Activated CD8-positive, alpha-beta memory T cell treated with anti-CD3 and anti-CD28 coated beads for 4 hours (primary cell): ENCODE measurements around the gene CKLF.
"Not testable (repeated sequence)": the region's sequence is repeated elsewhere in the genome, so short reads cannot be mapped to it uniquely, and the experiment has no call there.

Experiments
- DNase-seq, 2 donors: peaks; one replicate each; pipeline ENCODE4 v3.0.0-alpha.2; 2020; ENCODE audit warnings: low read depth in 2 of 2

The CKLF gene

DNA sequence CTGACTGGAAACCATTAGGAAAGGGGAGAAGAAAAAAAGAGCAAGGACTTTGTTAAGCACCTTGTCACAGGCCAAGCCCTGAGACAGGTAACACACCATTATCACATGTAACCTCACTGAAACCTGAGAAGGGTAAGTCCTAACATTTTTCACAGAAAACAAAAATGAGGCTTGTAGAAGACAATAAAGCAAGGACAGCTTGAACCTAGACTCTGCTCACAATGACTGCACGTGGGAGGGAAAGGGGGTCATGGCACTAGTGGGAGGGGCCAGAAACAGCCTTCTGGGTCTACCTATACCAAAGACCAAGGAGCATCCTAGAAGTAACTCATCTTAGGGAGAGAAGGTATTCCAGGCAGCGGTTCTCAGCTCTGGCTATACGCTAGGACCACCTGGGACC, 10.0 kb upstream of the CKLF start:
- no peak for DNase-seq

DNA sequence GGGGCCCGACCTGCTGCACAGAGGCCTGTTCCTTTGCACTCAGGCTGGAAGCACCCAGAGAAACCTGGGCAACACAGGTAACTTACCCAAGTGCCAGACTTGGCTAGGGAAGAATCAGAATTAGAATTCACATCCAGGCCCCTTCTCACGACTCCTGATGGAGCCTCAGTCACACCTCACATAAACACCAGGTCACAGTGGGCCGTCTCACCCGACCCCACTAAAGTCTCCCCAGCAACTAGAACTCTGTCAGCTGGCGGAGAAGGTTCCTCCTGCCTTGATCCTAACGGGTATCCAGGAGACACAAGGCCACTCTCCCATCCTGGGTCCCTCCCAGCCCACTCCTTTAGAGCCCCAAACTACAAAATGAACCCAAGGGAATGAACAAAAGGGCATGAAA, 8.8 kb upstream of the CKLF start:
- no peak for DNase-seq

DNA sequence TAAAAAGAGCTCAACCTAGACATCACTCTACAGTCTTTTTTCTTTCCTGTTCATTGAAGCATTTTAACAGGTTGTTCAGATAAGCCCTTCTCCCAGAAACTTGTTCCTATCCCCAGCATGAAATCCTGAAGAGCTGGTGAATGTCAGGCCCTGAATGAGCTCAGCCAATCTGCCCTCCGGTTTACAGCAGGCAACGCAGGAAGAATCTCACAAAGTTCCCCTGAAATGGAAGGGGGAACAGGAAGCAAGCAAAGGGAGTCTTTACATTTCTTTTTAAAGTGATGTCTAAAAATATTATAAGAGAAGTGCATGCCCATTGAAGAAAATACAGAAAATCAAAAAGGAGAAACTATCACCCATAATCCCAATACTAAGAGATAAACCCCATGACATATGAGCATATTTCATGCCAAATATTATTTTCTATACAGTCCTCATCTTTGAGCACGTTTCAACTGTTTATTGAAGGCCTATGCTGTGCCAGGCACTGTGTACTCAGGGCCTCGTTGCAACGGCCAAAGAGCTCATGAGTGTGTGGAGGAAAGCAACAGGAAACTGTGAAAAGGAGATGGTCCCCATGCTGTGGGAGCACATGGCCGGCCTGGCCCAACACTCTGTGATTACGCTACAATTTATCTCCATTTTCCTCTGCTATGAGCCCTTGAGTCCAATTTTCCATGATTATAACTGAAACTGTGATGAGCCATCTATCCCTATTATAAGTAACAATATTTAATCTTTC, 8.2 kb upstream of the CKLF start:
- DNase-seq: no peak

DNA sequence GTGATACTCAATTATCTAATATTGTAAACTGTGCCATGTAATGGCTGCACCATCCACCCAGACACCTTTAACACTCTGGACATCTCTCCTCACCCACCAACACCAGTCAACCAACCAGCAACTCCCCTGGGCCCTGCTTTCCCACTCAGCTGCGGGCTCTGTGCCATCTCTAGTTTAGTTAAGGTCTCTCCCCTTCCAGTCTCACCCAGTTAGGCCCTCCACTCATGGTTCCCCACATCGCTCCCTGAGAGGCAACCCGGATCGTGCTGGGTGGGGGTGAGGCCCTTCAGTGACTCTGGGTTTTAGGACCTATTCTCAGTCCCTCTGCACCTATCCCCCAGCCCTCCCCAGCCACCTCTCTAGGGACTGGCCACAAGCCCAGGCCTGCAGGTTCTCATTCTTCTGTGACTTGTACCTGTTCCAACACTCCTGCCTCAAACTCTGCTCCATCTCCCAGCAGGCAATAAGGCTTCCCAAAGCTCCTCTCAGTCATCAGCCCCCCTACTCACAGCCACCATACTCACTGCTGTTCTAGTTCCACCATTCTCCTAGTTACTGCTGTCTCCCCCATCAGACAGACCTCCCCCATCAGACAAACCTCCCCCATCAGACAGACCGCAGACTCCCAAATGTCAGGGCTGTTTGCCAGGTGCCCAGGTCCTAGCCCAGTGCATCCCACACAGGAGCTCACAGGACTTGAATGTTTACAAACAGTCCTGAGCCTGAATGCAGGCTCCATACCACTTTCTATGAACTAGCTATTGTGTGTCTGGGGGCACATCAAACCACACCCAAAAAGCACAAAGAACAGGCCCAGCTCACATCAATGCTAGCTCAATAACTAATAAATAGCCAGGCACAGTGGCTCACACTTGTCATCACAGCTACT, 5.0 kb upstream of the CKLF start:
- no peak for DNase-seq

DNA sequence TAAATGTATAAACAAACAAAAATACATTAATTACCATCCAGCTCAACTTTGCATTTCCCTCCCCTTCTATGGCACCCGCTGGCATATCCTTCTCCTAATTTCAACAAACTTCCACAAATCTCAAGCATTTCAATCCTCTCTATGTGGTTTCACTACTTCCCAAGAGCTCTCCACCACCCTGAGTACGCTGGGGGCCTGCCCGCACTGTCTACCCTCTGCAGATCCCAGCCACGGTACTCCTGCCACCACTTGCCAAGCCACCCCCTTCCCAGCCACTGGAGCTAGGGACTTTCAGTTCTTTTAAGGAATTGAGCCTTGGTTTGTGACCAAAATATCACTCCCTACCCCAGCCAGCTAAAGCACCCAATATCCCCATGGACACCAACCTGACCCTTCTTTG, 4.3 kb upstream of the CKLF start:
- no peak for DNase-seq

- DNase-seq: no peak
Measured at GRCh38 chr16:66548868-66549267, 3.5 kb upstream of the CKLF start.

- DNase-seq: peak; percentile 23 to 31
Measured at GRCh38 chr16:66549284-66550131, 2.9 kb upstream of the CKLF start, which contains the start of gene TK2. Gene TK2 (minus strand): TSS chr16:66550122. CDS start chr16:66550061, 61 bp downstream.

GRCh38 chr16:66551348-66551759, 1.0 kb upstream of the CKLF start:
- DNase-seq: peak; percentile 17 to 29

- no peak for DNase-seq
Measured at GRCh38 chr16:66551788-66552285, 539 bp upstream of the CKLF start.

- DNase-seq: no peak
Measured at GRCh38 chr16:66553223-66553622, 847 bp downstream of the CKLF start.

DNA sequence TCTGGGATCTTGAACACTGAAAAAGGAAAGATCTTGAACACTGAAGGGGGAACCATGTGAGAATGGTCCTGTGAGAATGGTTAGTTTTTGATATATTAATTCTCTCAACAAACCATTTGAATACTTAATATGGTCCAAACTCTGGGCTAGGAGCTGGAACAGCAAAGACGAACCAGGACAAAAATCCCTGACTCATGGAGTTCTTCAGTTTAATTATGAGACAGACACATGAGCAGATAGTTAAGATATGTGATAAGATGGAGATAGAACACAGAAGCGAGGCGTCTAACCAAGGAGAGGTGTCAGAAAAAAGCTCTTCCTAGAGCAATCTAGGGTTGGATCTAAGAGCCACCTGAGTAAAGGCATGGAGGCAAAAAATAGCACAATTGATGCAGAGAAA, 1.6 kb downstream of the CKLF start:
- DNase-seq: no peak

- DNase-seq: no peak
Measured at GRCh38 chr16:66554495-66554894, 2.1 kb downstream of the CKLF start.

GRCh38 chr16:66560107-66560506, 7.7 kb downstream of the CKLF start:
- no peak for DNase-seq

DNA sequence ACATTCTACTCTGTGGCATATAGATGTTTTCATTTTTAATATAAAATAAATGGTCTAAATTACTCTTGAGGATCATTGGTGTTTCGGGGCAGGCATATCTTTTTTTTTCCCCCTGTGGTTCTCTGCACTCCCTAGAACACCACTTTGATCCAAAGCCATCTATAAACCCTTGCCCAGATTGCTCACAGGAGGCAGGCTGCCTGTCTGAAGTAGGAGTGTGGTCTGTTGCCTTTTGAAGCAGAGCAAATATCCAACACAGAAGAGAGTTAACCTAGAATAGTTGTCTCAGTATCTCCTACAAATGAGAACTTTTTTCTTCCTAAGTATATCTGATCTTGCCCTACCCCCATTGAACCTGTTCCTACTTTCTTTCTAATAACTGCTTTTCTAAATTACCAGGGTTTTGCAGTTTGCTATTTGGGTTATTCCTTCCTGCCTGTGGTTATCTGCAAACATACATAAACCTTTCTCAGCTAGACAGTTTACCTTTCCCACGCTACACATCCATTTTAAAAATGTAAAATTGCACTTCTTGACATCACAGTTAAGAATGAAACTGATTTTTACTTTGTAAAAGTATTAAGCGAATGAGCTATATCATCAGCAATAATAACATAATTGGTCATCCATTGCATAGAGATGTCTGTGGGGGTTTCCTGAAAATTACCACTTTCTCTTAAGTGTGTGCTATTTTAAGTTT, 9.2 kb downstream of the CKLF start:
- no peak for DNase-seq

GRCh38 chr16:66562409-66562808, 10.0 kb downstream of the CKLF start:
- DNase-seq: no peak

DNA sequence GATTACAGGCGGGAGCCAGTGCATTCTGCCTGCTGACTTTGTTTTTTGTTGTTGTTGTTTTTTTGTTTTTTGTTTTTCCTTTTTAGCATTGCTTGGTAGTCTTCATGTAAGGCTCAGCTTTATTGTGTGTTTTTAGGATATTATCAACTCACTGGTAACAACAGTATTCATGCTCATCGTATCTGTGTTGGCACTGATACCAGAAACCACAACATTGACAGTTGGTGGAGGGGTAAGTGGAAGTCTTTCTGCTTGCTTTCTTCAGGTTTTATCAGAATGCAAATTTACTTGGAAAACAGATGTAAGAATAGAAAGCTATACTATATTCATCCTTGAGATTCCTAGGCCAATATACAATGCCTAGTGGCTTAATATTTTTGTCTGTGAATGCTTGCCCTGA, 10.6 kb downstream of the CKLF start:
- no peak for DNase-seq

GRCh38 chr16:66563574-66564334, 11.4 kb downstream of the CKLF start:
- no peak for DNase-seq

DNA sequence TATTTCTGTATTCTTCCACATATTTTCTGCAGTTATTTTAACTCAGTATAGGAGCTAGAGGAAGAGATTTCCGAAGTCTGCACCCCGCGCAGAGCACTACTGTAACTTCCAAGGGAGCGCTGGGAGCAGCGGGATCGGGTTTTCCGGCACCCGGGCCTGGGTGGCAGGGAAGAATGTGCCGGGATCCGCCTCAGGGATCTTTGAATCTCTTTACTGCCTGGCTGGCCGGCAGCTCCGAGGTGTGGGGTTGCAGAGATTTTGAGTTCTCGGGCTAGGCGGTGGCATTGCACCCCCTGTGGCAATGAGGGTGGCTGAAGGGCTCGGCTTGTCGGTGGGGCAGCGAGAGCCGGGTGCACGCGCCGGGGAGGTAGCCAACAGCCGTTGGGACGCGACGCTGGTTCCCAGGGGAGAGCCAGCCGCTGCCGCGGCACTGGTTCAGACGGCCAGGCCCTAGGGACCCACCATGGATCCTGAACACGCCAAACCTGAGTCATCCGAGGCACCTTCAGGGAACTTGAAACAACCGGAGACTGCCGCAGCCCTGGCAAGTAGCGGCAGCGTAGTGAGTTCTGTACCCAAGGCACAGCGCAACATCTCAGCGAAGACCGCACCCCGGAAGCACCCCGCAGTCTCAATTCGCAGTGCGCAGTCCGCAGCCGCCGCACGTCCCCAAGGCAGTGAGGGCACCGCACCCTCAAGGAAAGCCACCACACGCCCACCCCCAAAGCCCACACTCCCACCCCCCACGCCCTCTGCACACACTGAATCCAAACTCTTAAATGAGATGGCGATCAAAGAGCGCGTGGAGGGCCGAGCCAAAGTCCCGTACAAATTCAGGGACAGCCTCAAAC, 13.9 kb downstream of the CKLF start, which contains the start of gene CMTM1:
Gene CMTM1, plus strand, starts transcription at position 389 of the 851 bp plus-strand sequence. Its CDS starts 75 bp downstream, at position 464.
- DNase-seq: no peak

DNA sequence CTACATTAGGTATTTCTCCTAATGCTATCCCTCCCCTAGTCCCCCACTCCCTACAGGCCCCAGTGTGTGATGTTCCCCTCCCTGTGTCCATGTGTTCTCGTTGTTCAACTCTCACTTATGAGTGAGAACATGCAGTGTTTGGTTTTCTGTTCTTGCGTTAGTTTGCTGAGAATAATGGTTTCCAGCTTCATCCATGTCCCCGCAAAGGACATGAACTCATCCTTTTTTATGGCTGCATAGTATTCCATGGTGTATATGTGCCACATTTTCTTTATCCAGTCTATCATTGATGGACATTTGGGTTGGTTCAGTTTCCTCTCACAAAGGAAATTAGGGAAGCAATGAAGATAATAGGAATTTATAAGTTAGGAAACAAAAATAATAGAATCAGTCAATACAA, 14.9 kb downstream of the CKLF start:
- not testable (repeated sequence) for DNase-seq
